ENCODE results near the gene GBE1. TPM values are rescaled to one million over a fixed set of nuclear protein-coding genes. Genes with fewer than 3 reads are reported as not detected.

Gene GBE1
- total RNA-seq, 1 donor, result 184 TPM

GRCh38 chr3:81545572-81545971, 215.9 kb downstream of the GBE1 start:
- Histone ChIP-seq H3K27ac (ENCODE audit: low read depth, low read length) (peak overlapping the region; percentile 57), H3K27me3 (ENCODE audit: insufficient read depth, low read length) (no peaks in the 10 kb centered on the region), H4K20me1 (ENCODE audit: insufficient read depth, low read length) (no peaks in the 10 kb centered on the region), H3K79me2 (ENCODE audit: insufficient read depth, low read length) (no peaks in the 10 kb centered on the region), H3K36me3 (ENCODE audit: insufficient read depth, low read length) (no peaks in the 10 kb centered on the region), H3K4me2 (ENCODE audit: insufficient read depth, low read length) (no peak overlapping the region), H3K4me3 (ENCODE audit: insufficient read depth, low read length) (no peak overlapping the region), H3K4me1 (ENCODE audit: insufficient read depth, low read length) (peaks cover 16% of the 10 kb centered on the region), H3K9me3 (ENCODE audit: low read depth, low read length) (no peaks in the 10 kb centered on the region), H2AFZ (ENCODE audit: low read length) (no peak overlapping the region)
- no peak for DNase-seq (ENCODE audit: insufficient read length, low spot score, missing footprints)
- no peak for TF ChIP-seq CTCF (IDR thresholded peaks at IDR 0.05; ENCODE audit: extremely low read depth, low read depth, low read length)

DNA sequence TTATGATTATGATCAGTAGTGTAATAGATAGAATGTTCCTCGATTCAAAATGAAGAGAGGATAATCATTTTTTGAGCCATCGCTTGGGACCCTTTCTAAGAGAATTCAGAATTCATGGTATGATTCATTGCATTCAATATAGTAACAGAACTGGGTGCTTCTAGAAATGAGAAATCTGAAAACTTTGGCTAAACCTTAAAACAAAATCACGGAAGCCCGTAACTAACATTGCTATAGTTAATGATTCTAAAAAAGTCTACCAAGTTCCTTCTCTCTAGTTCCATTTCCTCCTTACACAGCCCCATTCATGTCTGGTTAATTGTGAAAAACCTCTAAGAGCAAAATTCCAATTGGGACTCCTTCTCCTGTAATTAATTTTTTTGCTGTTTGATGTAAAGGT, 217.1 kb downstream of the GBE1 start:
- no peak overlapping the region for H3K4me3 ChIP-seq (ENCODE audit: insufficient read depth, low read length)
- no peaks in the 10 kb centered on the region for H3K27me3 ChIP-seq (ENCODE audit: insufficient read depth, low read length)
- DNase-seq (ENCODE audit: insufficient read length, low spot score, missing footprints), result no peak
- H2AFZ ChIP-seq (ENCODE audit: low read length), result no peak overlapping the region
- H3K27ac ChIP-seq (ENCODE audit: low read depth, low read length), result no peak overlapping the region
- TF ChIP-seq CTCF (IDR thresholded peaks at IDR 0.05; ENCODE audit: extremely low read depth, low read depth, low read length), result no peak
- no peaks in the 10 kb centered on the region for H3K9me3 ChIP-seq (ENCODE audit: low read depth, low read length)
- no peaks in the 10 kb centered on the region for H4K20me1 ChIP-seq (ENCODE audit: insufficient read depth, low read length)
- peaks cover 6% of the 10 kb centered on the region for H3K4me1 ChIP-seq (ENCODE audit: insufficient read depth, low read length)
- no peaks in the 10 kb centered on the region for H3K36me3 ChIP-seq (ENCODE audit: insufficient read depth, low read length)
- H3K79me2 ChIP-seq (ENCODE audit: insufficient read depth, low read length), result no peaks in the 10 kb centered on the region
- no peak overlapping the region for H3K4me2 ChIP-seq (ENCODE audit: insufficient read depth, low read length)

- Histone ChIP-seq H3K36me3 (ENCODE audit: insufficient read depth, low read length) (no peaks in the 10 kb centered on the region), H3K4me3 (ENCODE audit: insufficient read depth, low read length) (no peak overlapping the region)
Observed at GRCh38 chr3:81540787-81541186, 220.7 kb downstream of the GBE1 start.

DNA sequence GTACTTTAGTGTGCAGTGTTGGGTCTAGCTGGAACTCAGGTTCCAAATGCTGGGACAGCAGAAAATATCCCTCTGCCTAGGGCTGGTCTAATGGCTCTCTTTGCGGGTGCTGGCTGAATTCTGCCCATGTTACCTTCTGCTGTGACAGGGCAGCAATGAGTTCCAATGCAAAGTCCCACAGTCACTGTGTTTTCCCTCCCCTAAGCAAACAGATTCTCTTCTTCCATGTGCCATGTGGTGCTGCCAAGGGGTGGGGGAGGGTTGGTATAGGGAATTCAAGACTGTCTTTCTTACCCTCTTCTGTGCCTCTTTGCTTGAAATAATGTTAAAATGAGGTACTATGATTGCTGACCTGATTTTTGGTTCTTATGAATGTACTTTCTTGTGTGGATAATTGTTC, 229.6 kb downstream of the GBE1 start:
- H3K36me3 ChIP-seq (ENCODE audit: insufficient read depth, low read length), result peaks cover 24% of the 10 kb centered on the region

More at GRCh38 chr3:81540787-81541186, 220.7 kb downstream of the GBE1 start:
- no peak for TF ChIP-seq CTCF (IDR thresholded peaks at IDR 0.05; ENCODE audit: extremely low read depth, low read depth, low read length)
- H3K4me2 ChIP-seq (ENCODE audit: insufficient read depth, low read length), result no peak overlapping the region
- no peaks in the 10 kb centered on the region for H3K9me3 ChIP-seq (ENCODE audit: low read depth, low read length)
- peaks cover 4% of the 10 kb centered on the region for H3K4me1 ChIP-seq (ENCODE audit: insufficient read depth, low read length)
- DNase-seq (ENCODE audit: insufficient read length, low spot score, missing footprints), result no peak
- no peaks in the 10 kb centered on the region for H4K20me1 ChIP-seq (ENCODE audit: insufficient read depth, low read length)
- no peak overlapping the region for H3K27ac ChIP-seq (ENCODE audit: low read depth, low read length)
- H3K27me3 ChIP-seq (ENCODE audit: insufficient read depth, low read length), result no peaks in the 10 kb centered on the region
- no peaks in the 10 kb centered on the region for H3K79me2 ChIP-seq (ENCODE audit: insufficient read depth, low read length)
- H2AFZ ChIP-seq (ENCODE audit: low read length), result no peak overlapping the region

More for the DNA sequence above, 229.6 kb downstream of the GBE1 start:
- no peaks in the 10 kb centered on the region for H3K9me3 ChIP-seq (ENCODE audit: low read depth, low read length)
- H3K4me3 ChIP-seq (ENCODE audit: insufficient read depth, low read length), result no peak overlapping the region
- H3K4me2 ChIP-seq (ENCODE audit: insufficient read depth, low read length), result no peak overlapping the region
- no peak overlapping the region for H2AFZ ChIP-seq (ENCODE audit: low read length)
- no peaks in the 10 kb centered on the region for H3K79me2 ChIP-seq (ENCODE audit: insufficient read depth, low read length)
- no peaks in the 10 kb centered on the region for H4K20me1 ChIP-seq (ENCODE audit: insufficient read depth, low read length)
- H3K27me3 ChIP-seq (ENCODE audit: insufficient read depth, low read length), result no peaks in the 10 kb centered on the region
- DNase-seq (ENCODE audit: insufficient read length, low spot score, missing footprints), result no peak
- TF ChIP-seq CTCF (IDR thresholded peaks at IDR 0.05; ENCODE audit: extremely low read depth, low read depth, low read length), result no peak
- H3K4me1 ChIP-seq (ENCODE audit: insufficient read depth, low read length), result no peaks in the 10 kb centered on the region
- H3K27ac ChIP-seq (ENCODE audit: low read depth, low read length), result no peak overlapping the region
